HG02970 (cell line): Measurements from ENCODE around the gene DENND1A.

Experiments used
- ATAC-seq: cut with Tn5 transposase; IDR thresholded peaks from one replicate; pipeline ENCODE4 v1.9.1; 2021; ENCODE audit warnings: mild to moderate bottlenecking, moderate library complexity, moderate number of reproducible peaks; ENCODE audit not compliant: unreplicated experiment, low FRiP score

DENND1A gene

GRCh38 chr9:123775289-123776284 lies 154.3 kb downstream of the DENND1A start:
- no peak for ATAC-seq

- ATAC-seq: no peak
Measured at GRCh38 chr9:123773783-123774182, 156.1 kb downstream of the DENND1A start.

DNA sequence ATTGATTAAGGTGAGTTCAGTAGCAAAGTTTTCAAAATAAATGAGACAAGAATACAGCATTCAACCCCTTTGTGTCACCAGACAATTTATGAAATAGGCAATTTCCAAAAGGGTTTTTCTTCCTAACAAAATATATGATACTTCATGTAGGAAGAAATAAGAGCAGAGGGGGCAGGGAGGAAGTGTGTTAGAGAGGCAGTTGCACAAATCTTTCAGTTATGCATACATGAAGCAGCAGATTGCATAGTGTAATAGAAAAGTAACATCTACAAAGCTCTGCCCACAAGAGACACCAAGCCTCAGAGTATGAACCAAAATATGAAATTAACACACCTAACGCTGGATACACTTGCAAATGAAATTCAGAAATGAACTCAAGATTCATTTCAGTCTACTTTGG lies 157.0 kb downstream of the DENND1A start:
- no peak for ATAC-seq

- no peak for ATAC-seq
Measured at GRCh38 chr9:123772374-123772773, 157.6 kb downstream of the DENND1A start.

DNA sequence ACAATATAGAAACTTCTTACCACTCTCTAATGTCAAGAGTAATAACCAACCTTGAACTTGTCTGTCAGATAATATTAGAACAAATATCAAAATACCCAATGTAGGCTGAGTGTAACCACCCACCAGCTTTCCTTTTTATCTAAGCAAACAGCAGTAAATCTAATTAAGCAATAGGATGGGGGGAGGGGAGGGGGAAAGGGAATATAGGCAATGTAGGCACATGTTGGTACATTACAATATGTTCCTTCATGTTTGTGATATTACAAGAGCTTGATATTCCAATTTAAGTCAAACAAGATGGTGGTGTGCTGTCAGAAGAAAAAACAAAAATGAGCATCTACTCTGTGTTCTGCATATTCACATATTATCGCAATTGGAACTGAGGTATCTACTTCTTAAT lies 158.2 kb downstream of the DENND1A start:
- no peak for ATAC-seq

DNA sequence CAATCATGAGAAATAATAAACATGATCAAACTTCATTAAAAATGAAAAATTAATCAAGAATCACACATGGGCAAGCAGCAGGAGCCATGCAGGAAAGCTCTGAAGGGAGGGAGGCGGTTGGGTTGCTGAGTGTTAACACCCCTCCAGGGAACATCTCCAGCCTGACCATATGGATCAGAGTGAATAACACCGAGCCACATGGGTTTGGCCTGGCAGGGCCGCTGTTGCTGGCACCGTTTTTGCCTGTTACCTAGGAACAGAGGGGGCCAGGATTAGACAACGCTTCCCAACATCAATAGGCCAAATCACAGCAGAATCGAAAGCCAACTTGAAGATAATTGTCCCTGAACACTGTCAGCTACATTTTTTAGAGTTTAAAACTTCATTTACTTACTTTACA lies 160.2 kb downstream of the DENND1A start:
- ATAC-seq: no peak

DNA sequence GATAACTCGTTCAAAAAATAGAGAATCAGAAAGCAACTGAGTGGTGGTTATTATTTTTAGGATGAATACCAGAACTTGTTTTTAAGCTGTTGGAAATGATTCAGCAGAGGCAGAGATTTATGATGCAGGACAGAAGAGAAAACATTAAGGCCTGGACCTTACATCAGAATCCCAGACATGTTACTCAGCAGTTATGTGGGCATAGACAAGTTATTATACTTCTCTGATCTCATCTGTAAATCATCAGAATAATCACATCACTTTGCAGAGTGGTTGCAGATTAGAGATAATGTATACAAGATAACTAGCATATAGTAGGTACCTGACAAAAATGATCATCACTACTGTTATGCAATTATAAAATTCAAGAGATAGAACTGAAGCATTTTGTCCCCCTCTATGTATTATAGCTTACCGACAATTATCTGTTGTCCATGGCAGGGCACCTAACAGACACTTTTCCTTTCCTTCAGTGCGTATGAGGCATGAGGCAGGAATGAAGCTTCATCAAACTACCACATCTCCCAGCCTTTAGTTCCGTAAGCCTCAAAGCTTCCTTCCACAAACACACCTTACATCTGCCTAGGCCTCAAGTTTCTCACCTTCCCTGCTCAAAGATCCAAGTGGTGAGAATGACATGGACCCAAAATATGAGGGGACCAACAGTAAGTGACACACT lies 165.9 kb downstream of the DENND1A start:
- no peak for ATAC-seq

DNA sequence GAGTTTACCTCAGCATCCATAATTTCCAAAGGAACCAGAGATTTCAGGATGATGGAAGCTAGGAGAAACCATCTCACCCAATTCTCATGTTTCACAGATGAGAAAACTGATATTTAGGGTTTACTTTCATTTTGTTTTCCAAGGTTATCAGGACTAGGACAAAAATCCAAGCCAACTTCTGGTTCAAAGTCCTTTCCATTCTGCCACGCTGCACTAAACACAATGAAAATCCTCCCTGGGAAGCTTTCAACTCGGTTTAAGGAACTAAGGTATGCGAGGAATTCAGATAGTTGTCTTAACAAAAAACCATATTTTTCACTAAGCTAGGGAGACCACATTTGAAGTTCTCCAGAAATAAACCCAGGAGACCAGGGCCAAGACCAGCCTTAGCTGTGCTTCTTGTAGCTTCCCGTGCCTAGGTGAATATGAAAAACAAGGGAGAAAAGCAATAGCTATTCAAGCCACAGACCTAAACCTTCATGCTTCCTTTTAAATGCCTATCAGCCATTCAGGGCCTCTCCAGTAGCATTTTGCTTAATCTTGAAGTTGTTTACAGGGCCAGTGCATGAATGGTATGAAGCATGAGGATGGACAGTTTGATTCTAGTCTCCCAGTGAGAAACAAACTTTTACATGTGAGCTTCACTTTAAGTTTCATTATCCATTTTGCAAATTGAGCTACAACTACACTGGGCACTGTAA lies 167.9 kb downstream of the DENND1A start:
- ATAC-seq: no peak

DNA sequence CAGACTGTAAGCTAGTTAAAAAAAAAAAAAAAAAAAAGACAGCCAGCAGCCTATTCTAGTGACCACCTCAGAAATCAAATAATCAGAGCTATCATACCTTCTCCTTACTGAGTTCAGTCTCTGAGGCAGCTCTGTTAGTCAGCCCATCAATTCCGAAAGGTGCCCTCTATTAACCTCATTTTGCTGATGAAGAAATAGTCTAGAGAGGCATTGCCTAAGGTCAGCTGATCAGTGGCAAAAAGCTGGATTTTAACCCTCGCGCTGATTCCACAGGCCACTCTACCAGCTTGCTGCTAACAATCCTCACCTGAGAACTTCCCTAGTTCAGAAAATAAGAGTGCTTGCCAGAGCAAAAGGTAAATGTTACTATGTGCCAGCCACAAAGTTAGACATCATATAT lies 172.0 kb downstream of the DENND1A start:
- no peak for ATAC-seq

DNA sequence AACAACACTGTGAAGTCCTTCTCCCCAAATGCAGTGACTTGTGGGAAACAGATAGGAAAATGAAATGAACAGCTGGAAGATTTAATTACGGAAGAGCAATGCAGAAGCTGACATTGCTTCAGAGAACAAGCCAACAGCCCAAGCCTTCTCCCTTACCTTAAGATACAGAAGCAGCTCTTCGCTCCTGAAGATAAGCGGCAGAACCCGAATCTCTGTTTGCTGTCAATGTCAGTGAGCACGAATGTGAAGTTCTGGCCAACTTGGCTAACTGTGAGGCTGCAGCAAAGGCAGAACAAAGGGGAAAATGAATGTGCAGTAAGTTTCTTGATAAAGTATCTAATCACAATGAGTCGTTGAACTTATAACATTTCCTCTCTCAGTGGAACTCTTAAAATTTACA lies 172.4 kb downstream of the DENND1A start:
- no peak for ATAC-seq

GRCh38 chr9:123756484-123757106 lies 173.3 kb downstream of the DENND1A start:
- ATAC-seq: no peak

DNA sequence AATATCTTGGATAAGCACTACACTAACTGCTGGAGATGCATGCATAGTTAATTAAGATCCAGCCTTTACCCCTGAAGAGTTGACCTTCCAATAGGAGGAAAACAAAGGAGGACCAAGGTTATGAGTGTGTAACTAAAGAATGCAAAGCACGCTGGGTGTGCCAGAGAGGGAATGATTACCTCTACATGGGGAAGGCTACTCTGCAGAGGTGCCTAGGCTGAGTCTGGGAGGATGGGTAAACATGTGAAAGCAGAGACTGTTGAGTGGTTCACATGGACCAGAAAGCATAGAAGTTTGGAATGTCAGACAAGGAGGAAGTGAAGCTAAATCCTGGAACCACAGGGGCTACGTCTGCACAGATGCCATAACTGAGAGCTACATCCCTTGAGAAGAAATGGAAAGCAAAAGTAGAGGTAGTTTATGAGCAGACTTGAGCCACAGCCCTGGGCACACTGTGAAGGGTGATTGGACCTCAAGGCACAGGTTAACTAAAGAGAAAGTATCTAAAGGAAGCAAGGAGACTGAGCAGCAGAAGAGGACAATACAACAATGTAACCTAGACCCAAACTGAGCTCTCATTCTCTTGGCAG lies 176.2 kb downstream of the DENND1A start:
- no peak for ATAC-seq

GRCh38 chr9:123753016-123753415 lies 176.9 kb downstream of the DENND1A start:
- ATAC-seq: no peak

- no peak for ATAC-seq
Measured at GRCh38 chr9:123749580-123750202, 180.2 kb downstream of the DENND1A start.

DNA sequence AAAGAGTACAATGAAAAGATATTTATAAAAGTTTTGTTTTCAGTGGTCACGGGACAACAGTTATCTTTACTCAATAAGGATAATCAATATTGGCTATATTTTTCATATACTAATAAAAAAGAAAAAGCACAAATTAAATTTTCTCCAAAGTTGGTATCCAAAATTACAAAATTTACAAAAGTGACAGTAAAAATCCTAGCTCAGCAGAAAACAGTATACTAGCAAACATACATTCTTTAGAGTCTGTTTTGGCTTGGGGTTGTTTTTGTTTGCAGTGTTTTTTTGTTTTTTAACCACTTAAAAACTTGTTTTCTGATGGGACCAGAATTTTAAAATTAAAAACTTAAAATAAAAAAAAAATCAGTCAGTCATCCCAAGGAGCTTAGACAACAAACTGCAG lies 183.2 kb downstream of the DENND1A start:
- no peak for ATAC-seq

GRCh38 chr9:123745933-123746332 lies 184.0 kb downstream of the DENND1A start:
- ATAC-seq: no peak

DNA sequence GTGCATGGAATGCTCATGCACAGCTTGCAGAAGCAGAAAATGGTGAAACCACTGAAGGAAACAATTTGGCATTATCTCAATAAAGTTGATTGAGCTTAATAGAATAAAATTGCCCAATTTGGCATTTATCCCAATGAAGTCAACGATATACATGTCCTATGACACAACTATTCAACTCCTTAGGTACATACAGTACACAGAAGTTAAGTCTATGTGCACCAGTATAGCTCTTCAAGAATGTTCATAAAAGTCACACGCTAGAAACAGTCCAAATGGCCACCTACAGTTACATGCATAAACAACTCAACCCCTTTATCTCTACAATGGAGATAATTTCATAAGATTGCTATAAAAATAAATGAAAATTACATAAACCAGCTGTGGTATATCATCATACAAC lies 184.5 kb downstream of the DENND1A start:
- no peak for ATAC-seq

GRCh38 chr9:123743737-123744136 lies 186.2 kb downstream of the DENND1A start:
- ATAC-seq: no peak

DNA sequence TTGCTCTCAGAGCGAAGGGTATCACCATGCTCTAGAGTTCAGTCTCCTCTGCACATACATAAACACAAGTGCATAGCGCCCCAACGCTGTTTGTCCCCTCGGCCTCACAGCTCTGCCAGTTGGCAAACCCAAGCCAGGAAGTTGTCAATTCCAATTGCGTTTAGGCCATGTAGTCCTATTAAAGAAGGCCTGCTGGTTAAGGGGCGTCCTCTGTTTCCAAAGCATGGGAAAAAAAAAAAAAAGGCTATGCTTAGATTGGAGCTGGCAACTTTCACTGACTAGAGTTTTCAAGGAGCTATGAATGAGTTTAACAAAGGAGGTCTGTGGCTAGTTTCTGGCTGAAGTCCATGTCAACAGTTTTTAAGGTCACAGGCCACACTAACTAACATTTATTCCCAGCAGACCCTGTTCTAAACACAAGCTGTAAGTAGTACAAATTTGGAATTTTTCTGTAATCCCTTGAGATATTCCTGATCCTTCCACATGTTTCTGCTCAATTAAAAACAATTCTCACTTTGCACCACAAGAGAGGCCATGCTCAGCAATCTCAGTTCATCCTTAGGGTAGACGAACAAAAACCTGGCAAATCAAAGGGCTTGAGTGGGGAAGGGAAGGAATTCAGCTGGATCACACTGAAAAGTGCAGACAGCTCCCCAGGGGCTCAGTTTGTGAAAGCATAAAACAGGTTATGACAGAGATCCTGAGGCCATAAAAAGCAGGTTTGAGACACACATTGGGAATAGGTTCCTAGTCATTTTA lies 187.7 kb downstream of the DENND1A start:
- no peak for ATAC-seq
